Ishikawa (cell line): Measurements from ENCODE around the gene MAGI1.

Source experiments
- CEBPB ChIP-seq: IDR thresholded peaks from 2 replicates; pipeline ENCODE4 v1.6.1; 2012
- CREB1 ChIP-seq: IDR thresholded peaks from 2 replicates; pipeline ENCODE4 v1.6.1; 2012; ENCODE audit warnings: low read depth
- EGR1 ChIP-seq: IDR thresholded peaks from 2 replicates; pipeline ENCODE4 v1.6.1; 2012
- EP300 ChIP-seq: IDR thresholded peaks from 2 replicates; pipeline ENCODE4 v1.6.1; 2012; ENCODE audit warnings: borderline replicate concordance
- FOXM1 ChIP-seq: IDR thresholded peaks from 2 replicates; pipeline ENCODE4 v1.6.1; 2012; ENCODE audit warnings: low read depth, borderline replicate concordance
- NFIC ChIP-seq: IDR thresholded peaks from 2 replicates; pipeline ENCODE4 v1.6.1; 2012
- RAD21 ChIP-seq: IDR thresholded peaks from 2 replicates; pipeline ENCODE4 v1.6.1; 2012; ENCODE audit warnings: low read depth
- TAF1 ChIP-seq: IDR thresholded peaks from 2 replicates; pipeline ENCODE4 v1.6.1; 2012; ENCODE audit warnings: low read depth, mild to moderate bottlenecking
- TCF12 ChIP-seq: IDR thresholded peaks from 2 replicates; pipeline ENCODE4 v1.6.1; 2012; ENCODE audit warnings: low read depth
- TEAD4 ChIP-seq: IDR thresholded peaks from 2 replicates; pipeline ENCODE4 v1.6.1; 2012
- YY1 ChIP-seq: IDR thresholded peaks from 2 replicates; pipeline ENCODE4 v1.6.1; 2012; ENCODE audit warnings: low read depth
- ZBTB7A ChIP-seq: IDR thresholded peaks from 2 replicates; pipeline ENCODE4 v1.6.1; 2012; ENCODE audit warnings: low read depth
- TF ChIP-seq, protein P1 (sequence below): IDR thresholded peaks from 2 replicates; pipeline ENCODE4 v1.6.1; 2012; ENCODE audit warnings: low read depth, mild to moderate bottlenecking
- TF ChIP-seq, protein P2 (sequence below): IDR thresholded peaks from 2 replicates; pipeline ENCODE4 v1.6.1; 2012
- TF ChIP-seq, protein P3 (sequence below): IDR thresholded peaks from 2 replicates; pipeline ENCODE4 v1.6.1; 2012

MAGI1 gene

DNA sequence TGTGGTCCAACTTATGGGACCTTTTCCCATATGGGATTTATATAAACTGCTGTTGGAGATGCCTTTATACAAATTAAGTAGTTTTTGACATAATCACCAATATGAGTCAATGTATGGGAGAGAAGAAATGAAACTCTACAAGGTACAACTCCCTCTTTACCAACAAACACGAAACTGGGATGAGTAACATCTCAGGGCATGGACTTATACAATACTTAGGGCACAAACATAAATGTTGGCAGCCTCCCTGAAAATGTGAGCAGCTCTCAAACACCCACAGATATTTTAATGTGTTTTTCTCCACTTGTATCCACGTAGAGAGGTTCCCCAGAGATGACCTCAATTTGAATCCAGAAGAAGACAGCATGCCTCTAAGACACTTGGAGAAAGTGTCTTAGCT lies 161.6 kb downstream of the MAGI1 start:
- TF ChIP-seq TCF12, result no peak
- TF ChIP-seq RAD21, result no peak
- TF ChIP-seq EGR1, result no peak
- TF ChIP-seq NFIC, result no peak
- TF ChIP-seq, protein P1, sequence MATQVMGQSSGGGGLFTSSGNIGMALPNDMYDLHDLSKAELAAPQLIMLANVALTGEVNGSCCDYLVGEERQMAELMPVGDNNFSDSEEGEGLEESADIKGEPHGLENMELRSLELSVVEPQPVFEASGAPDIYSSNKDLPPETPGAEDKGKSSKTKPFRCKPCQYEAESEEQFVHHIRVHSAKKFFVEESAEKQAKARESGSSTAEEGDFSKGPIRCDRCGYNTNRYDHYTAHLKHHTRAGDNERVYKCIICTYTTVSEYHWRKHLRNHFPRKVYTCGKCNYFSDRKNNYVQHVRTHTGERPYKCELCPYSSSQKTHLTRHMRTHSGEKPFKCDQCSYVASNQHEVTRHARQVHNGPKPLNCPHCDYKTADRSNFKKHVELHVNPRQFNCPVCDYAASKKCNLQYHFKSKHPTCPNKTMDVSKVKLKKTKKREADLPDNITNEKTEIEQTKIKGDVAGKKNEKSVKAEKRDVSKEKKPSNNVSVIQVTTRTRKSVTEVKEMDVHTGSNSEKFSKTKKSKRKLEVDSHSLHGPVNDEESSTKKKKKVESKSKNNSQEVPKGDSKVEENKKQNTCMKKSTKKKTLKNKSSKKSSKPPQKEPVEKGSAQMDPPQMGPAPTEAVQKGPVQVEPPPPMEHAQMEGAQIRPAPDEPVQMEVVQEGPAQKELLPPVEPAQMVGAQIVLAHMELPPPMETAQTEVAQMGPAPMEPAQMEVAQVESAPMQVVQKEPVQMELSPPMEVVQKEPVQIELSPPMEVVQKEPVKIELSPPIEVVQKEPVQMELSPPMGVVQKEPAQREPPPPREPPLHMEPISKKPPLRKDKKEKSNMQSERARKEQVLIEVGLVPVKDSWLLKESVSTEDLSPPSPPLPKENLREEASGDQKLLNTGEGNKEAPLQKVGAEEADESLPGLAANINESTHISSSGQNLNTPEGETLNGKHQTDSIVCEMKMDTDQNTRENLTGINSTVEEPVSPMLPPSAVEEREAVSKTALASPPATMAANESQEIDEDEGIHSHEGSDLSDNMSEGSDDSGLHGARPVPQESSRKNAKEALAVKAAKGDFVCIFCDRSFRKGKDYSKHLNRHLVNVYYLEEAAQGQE, result no peak
- TF ChIP-seq TEAD4, result no peak
- no peak for TF ChIP-seq YY1
- TF ChIP-seq CEBPB, result no peak
- TF ChIP-seq ZBTB7A, result no peak
- no peak for TF ChIP-seq TAF1
- no peak for TF ChIP-seq CREB1

DNA sequence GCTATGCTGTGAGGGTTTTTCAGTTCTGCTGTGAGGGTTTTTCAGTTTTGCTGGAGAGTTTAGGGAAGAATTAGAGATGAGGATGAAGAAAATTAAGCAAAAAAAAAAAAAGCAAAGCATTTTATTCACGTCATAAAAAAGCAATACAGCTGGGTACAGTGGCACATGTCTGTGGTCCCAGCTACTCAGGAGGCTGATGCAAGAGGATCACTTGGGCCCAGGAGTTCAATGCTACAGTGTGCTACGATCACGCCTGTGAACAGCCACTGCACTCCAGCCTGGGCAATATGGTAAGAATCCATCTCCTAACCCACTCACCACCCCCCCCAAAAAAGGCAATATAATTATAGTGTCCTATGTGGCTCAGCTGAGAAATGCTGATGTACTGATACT lies 162.7 kb downstream of the MAGI1 start:
- TF ChIP-seq YY1 (no peak), TEAD4 (no peak), CEBPB (no peak), RAD21 (no peak)

DNA sequence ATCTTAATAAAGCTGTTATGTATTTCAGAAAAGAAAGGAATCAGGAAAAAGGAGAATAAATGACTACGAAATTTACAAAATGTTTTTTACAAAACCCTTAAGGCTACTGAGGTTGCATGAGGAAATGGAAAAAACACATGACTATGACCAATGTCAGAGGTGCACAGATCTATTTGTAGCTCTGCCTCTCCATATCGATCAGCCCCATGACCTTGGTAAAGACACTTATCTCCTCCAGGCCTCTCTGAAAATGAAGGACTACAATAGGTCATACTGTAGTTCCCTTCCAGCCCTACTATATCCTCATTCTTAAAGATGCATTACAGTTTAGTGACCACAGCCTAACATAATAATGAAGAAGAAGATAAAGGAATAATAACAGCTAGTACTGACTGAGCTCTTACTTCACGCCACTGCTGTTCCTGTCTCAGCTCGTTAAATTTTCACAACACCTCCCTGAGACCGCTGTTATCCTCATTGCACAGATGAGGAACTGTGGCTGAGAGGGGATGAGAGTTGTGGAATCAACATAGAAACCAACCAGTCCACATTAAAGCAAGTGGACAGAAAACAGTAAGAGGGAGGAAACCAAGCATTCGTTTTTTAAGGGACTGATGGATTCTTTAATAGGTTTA lies 163.2 kb downstream of the MAGI1 start:
- TF ChIP-seq, protein P2, sequence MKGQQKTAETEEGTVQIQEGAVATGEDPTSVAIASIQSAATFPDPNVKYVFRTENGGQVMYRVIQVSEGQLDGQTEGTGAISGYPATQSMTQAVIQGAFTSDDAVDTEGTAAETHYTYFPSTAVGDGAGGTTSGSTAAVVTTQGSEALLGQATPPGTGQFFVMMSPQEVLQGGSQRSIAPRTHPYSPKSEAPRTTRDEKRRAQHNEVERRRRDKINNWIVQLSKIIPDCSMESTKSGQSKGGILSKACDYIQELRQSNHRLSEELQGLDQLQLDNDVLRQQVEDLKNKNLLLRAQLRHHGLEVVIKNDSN, result no peak
- TF ChIP-seq FOXM1, result no peak
- no peak for TF ChIP-seq EGR1
- no peak for TF ChIP-seq EP300
- no peak for TF ChIP-seq NFIC
- TF ChIP-seq RAD21, result no peak
- no peak for TF ChIP-seq TCF12
- no peak for TF ChIP-seq YY1
- TF ChIP-seq, protein P3, sequence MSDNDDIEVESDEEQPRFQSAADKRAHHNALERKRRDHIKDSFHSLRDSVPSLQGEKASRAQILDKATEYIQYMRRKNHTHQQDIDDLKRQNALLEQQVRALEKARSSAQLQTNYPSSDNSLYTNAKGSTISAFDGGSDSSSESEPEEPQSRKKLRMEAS, result no peak
- TF ChIP-seq ZBTB7A, result no peak
- TF ChIP-seq TEAD4, result no peak
- no peak for TF ChIP-seq TAF1
- no peak for TF ChIP-seq CEBPB
- TF ChIP-seq CREB1, result no peak

DNA sequence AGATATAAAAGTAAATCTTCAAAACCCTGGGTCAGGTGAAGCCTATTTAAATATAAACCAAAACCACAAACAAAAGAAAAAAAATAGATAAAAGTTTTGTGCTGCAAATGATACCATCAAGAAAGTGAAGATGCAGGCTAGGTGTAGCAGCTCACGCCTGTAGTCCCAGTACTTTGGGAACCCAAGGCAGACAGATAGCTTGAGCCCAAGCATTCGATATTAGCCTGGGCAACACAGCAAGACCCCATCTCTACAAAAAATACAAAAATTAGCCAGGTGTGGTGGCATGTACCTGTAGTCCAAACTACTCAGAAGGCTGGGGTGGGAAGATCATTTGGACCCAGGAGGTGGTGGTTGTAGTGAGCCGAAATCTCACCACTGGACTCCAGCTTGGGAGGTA lies 164.8 kb downstream of the MAGI1 start:
- TF ChIP-seq NFIC (no peak), TCF12 (no peak), FOXM1 (no peak), CREB1 (no peak), YY1 (no peak), ZBTB7A (no peak), TAF1 (no peak), CEBPB (no peak), EP300 (no peak), RAD21 (no peak), TEAD4 (no peak), EGR1 (no peak)
- TF ChIP-seq, protein P1, result no peak
- TF ChIP-seq, protein P3, result no peak
- TF ChIP-seq, protein P2, result no peak

DNA sequence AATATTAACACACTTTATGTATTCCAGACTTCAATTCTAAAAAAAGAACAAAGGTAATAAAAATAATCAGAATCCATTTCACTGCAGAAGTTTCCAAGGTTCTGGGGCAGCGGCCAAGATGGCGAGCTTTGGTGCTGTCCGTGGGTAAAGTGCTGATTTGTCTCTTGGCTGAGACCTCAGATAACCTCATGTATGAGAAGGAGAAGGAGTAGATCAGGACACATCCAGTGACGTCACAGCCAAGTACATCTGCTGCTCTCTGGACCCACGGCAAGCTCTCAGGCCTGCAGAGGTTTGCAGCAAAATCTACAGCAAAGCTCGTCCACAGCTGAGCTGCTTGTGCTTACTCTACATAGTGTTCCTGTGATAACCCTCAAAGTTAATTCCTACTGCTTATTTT lies 165.7 kb downstream of the MAGI1 start:
- TF ChIP-seq, protein P1, result peak; percentile 84
- TF ChIP-seq YY1 (peak; percentile 80), TCF12 (no peak), FOXM1 (no peak), RAD21 (no peak)
